Dendritic cell treated with granulocyte-macrophage colony-stimulating factor and Interleukin-4, amounts not matched to agents 40 ng/mL and 50 ng/mL, for 4 days (primary cell): ENCODE data around the gene EPB41L2.
"Not testable (repeated sequence)": the region's sequence is repeated elsewhere in the genome, so short reads cannot be mapped to it uniquely, and the experiment has no call there.

ENCODE experiments used
- H3K27ac Mint-ChIP-seq: one replicate; pipeline ENCODE4 v1.8.0; 2022; ENCODE audit warnings: mild to moderate bottlenecking, mixed read lengths
- H3K27me3 Mint-ChIP-seq: one replicate; pipeline ENCODE4 v1.8.0; 2022; ENCODE audit warnings: mild to moderate bottlenecking, mixed read lengths
- H3K36me3 Mint-ChIP-seq: one replicate; pipeline ENCODE4 v1.8.0; 2022; ENCODE audit warnings: low read depth, mixed read lengths
- H3K4me1 Mint-ChIP-seq: one replicate; pipeline ENCODE4 v1.8.0; 2022; ENCODE audit warnings: low read depth, mixed read lengths
- H3K4me3 Mint-ChIP-seq: one replicate; pipeline ENCODE4 v1.8.0; 2022; ENCODE audit warnings: mild to moderate bottlenecking, moderate library complexity, mixed read lengths
- H3K9me3 Mint-ChIP-seq: one replicate; pipeline ENCODE4 v1.8.0; 2022; ENCODE audit warnings: mixed read lengths
- intact Hi-C: fragments of 100-400 bp; cut with micrococcal nuclease; formaldehyde crosslinking; loops from one replicate; pipeline ENCODE4 v1.15.0; 2022

The EPB41L2 gene

GRCh38 chr6:130943738-130944137 is 119.3 kb downstream of the EPB41L2 start:
- Mint-ChIP-seq H3K4me3 (no peak overlapping the region), H3K27me3 (no peaks in the 10 kb centered on the region), H3K36me3 (no peaks in the 10 kb centered on the region), H3K4me1 (peaks cover 11% of the 10 kb centered on the region), H3K9me3 (no peaks in the 10 kb centered on the region), H3K27ac (no peak overlapping the region)
- intact Hi-C loops: no loop called here

- H3K27me3 Mint-ChIP-seq, H3K36me3 Mint-ChIP-seq, H3K4me1 Mint-ChIP-seq, H3K4me3 Mint-ChIP-seq, intact Hi-C loops, H3K9me3 Mint-ChIP-seq, H3K27ac Mint-ChIP-seq: not testable (repeated sequence)
Observed at GRCh38 chr6:130942752-130943151, 120.3 kb downstream of the EPB41L2 start.

GRCh38 chr6:130937942-130938604 is 125.0 kb downstream of the EPB41L2 start:
- Mint-ChIP-seq H3K27ac (no peak overlapping the region), H3K36me3 (no peaks in the 10 kb centered on the region), H3K9me3 (no peaks in the 10 kb centered on the region), H3K27me3 (no peaks in the 10 kb centered on the region), H3K4me3 (no peak overlapping the region), H3K4me1 (no peaks in the 10 kb centered on the region)
- intact Hi-C loops: no loop called here

GRCh38 chr6:130936933-130937332 is 126.1 kb downstream of the EPB41L2 start:
- H3K9me3 Mint-ChIP-seq: no peaks in the 10 kb centered on the region
- H3K4me3 Mint-ChIP-seq: no peak overlapping the region

GRCh38 chr6:130935978-130936377 is 127.1 kb downstream of the EPB41L2 start:
- intact Hi-C loops: no loop called here
- H3K9me3 Mint-ChIP-seq: no peaks in the 10 kb centered on the region
- H3K4me3 Mint-ChIP-seq: no peak overlapping the region
- no peaks in the 10 kb centered on the region for H3K27me3 Mint-ChIP-seq
- peaks cover 7% of the 10 kb centered on the region for H3K4me1 Mint-ChIP-seq
- no peak overlapping the region for H3K27ac Mint-ChIP-seq
- no peaks in the 10 kb centered on the region for H3K36me3 Mint-ChIP-seq

More at GRCh38 chr6:130936933-130937332, 126.1 kb downstream of the EPB41L2 start:
- intact Hi-C loops: no loop called here
- no peaks in the 10 kb centered on the region for H3K4me1 Mint-ChIP-seq
- no peak overlapping the region for H3K27ac Mint-ChIP-seq
- H3K27me3 Mint-ChIP-seq: no peaks in the 10 kb centered on the region
- H3K36me3 Mint-ChIP-seq: no peaks in the 10 kb centered on the region

- Mint-ChIP-seq H3K27me3 (no peaks in the 10 kb centered on the region), H3K27ac (no peak overlapping the region), H3K9me3 (no peaks in the 10 kb centered on the region), H3K4me3 (no peak overlapping the region), H3K36me3 (no peaks in the 10 kb centered on the region), H3K4me1 (peaks cover 15% of the 10 kb centered on the region)
- intact Hi-C loops: no loop called here
Observed at GRCh38 chr6:130934848-130935585, 128.0 kb downstream of the EPB41L2 start.

GRCh38 chr6:130933712-130934200 is 129.3 kb downstream of the EPB41L2 start:
- H3K4me1 Mint-ChIP-seq: peaks cover 27% of the 10 kb centered on the region
- intact Hi-C loops: no loop called here
- H3K36me3 Mint-ChIP-seq: no peaks in the 10 kb centered on the region
- H3K27ac Mint-ChIP-seq: no peak overlapping the region
- no peaks in the 10 kb centered on the region for H3K9me3 Mint-ChIP-seq
- H3K4me3 Mint-ChIP-seq: no peak overlapping the region
- no peaks in the 10 kb centered on the region for H3K27me3 Mint-ChIP-seq

- intact Hi-C loops: no loop called here
Observed at GRCh38 chr6:130932921-130933320, 130.1 kb downstream of the EPB41L2 start.

GRCh38 chr6:130932438-130932837 is 130.6 kb downstream of the EPB41L2 start:
- Mint-ChIP-seq H3K27ac (no peak overlapping the region), H3K36me3 (no peaks in the 10 kb centered on the region), H3K9me3 (no peaks in the 10 kb centered on the region), H3K27me3 (no peaks in the 10 kb centered on the region), H3K4me1 (peaks cover 39% of the 10 kb centered on the region), H3K4me3 (no peak overlapping the region)
- intact Hi-C loops: no loop called here

More at GRCh38 chr6:130932921-130933320, 130.1 kb downstream of the EPB41L2 start:
- Mint-ChIP-seq H3K9me3 (no peaks in the 10 kb centered on the region), H3K27ac (no peak overlapping the region), H3K4me3 (no peak overlapping the region), H3K4me1 (peaks cover 35% of the 10 kb centered on the region), H3K27me3 (no peaks in the 10 kb centered on the region), H3K36me3 (no peaks in the 10 kb centered on the region)

GRCh38 chr6:130931683-130932082 is 131.4 kb downstream of the EPB41L2 start:
- Mint-ChIP-seq H3K4me3 (no peak overlapping the region), H3K36me3 (no peaks in the 10 kb centered on the region), H3K4me1 (peaks cover 39% of the 10 kb centered on the region), H3K9me3 (no peaks in the 10 kb centered on the region), H3K27ac (no peak overlapping the region), H3K27me3 (no peaks in the 10 kb centered on the region)
- intact Hi-C loops: no loop called here

GRCh38 chr6:130929036-130929678 is 133.9 kb downstream of the EPB41L2 start:
- Mint-ChIP-seq H3K27ac (peak overlapping the region; percentile 13), H3K36me3 (no peaks in the 10 kb centered on the region), H3K4me1 (peaks cover 39% of the 10 kb centered on the region), H3K9me3 (no peaks in the 10 kb centered on the region), H3K4me3 (no peak overlapping the region), H3K27me3 (no peaks in the 10 kb centered on the region)
- intact Hi-C loops: loop anchor here (5.0 kb wide), 1 partner anchor 37 kb away; no protein-coding TSS in a partner anchor

- H3K4me1 Mint-ChIP-seq: peaks cover 42% of the 10 kb centered on the region
- peak overlapping the region; percentile 13 for H3K27ac Mint-ChIP-seq
- intact Hi-C loops: loop anchor here (5.0 kb wide), 1 partner anchor 36 kb away; no protein-coding TSS in a partner anchor
- no peak overlapping the region for H3K4me3 Mint-ChIP-seq
- H3K27me3 Mint-ChIP-seq: no peaks in the 10 kb centered on the region
- H3K9me3 Mint-ChIP-seq: no peaks in the 10 kb centered on the region
- no peaks in the 10 kb centered on the region for H3K36me3 Mint-ChIP-seq
Observed at GRCh38 chr6:130928158-130928912, 134.7 kb downstream of the EPB41L2 start.

GRCh38 chr6:130927305-130927704 is 135.7 kb downstream of the EPB41L2 start:
- Mint-ChIP-seq H3K4me3 (no peak overlapping the region), H3K9me3 (no peaks in the 10 kb centered on the region), H3K36me3 (no peaks in the 10 kb centered on the region), H3K4me1 (peaks cover 49% of the 10 kb centered on the region), H3K27ac (no peak overlapping the region), H3K27me3 (no peaks in the 10 kb centered on the region)
- intact Hi-C loops: loop anchor here (5.0 kb wide), 1 partner anchor 35 kb away; no protein-coding TSS in a partner anchor
